ENCODE measurements around the gene ELOVL6.
"Not testable (repeated sequence)": the region's sequence is repeated elsewhere in the genome, so short reads cannot be mapped to it uniquely, and the experiment has no call there.

Gene ELOVL6

DNA sequence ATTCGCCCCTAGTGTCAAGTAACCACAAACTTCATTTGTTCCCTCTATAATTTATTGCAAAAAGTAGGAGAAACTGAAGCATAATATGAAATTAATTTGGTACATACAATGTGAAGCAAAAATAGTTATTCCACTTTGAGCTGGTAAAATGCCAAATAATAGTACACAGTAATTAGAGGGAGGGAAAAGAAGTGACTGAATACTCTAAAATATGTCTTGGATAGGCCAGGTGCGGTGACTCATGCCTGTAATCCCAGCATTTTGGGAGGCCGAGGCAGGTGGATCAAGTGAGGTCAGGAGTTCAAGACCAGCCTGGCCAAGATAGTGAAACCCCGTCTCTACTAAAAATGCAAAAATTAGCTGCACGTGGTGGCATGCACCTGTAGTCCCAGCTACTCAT, 41.2 kb downstream of the ELOVL6 start:
- not testable (repeated sequence) for DNase-seq

GRCh38 chr4:110156442-110156841, 42.0 kb downstream of the ELOVL6 start:
- no peak for DNase-seq

- no peak for DNase-seq
These were observed 42.8 kb downstream of the ELOVL6 start for GRCh38 chr4:110155654-110156053.

DNA sequence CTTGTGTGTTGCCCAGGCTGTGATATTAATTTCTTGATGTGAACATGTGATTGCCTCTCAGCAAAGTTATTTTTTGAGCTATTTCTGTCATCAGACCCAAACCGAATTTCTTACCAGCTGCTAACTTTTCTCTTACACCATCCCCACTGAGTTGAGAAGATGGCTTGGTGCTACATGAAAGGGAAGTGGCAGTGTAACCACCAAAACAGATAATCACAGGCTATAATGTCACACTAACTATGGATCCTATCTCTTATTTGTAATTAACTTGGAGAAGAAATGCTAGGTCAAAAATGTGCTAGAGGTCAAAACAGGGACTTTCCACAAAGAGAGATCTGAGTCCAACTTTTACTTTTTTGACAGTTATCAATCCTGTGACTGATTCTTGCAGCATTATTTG, 43.8 kb downstream of the ELOVL6 start:
- DNase-seq, result no peak

DNA sequence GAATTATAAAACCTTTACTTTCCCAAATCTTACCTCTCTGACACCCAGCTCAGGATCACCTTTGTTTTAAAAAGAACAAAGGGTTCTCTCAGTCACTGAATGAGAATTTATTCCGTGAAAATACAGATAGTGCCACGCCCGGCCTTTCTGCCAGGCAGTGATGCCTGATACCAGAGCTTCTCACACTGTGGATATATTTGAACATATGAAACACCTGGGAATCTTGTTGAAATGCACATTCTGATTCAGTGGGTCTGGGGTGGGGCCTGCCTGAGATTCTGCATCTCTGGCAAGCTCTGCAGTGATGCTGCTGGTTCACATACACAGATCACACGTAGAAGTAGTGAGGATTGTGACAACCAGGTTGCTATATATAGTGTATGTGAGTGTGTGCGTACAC, 46.0 kb downstream of the ELOVL6 start:
- DNase-seq, result no peak

- no peak for DNase-seq
These were observed 49.3 kb downstream of the ELOVL6 start for GRCh38 chr4:110149089-110149488.

DNA sequence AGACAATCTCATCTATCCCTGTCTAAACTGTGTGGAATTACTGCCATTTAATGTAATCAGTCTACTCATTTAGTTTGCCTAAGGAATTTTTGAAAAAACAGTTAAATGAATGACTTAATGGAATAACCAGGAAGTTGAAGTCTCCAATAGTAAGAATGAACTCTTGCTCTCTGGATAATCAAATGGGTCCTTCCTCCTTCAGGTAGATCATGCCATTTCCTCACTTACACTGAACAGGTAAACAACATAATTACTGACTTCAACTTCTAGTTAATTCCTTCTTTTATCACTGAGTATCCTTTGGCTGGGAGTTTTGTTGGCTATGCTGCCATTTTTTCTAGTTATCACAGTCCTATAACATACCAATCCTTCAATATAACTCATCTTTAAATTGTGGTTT, 56.0 kb downstream of the ELOVL6 start:
- DNase-seq, result no peak

DNA sequence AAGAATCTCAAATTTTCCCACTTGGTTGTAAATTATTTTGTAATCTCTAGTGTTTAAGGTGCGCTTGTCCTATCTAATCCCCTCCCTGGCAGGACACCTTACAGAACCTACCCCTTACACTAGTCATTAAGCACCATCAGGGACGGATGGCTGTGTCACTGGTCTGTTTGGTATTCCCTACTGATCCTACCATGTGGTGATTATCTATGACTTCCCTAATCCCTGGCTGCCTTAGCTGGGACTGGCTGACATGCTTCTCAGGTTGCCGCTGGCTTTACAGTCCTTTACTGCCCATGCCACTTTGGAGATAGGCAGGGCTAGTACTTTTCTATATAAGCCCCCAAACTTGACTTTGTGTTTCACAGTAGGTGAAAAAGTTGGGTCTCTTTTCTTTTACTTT, 58.6 kb downstream of the ELOVL6 start:
- DNase-seq, result no peak

DNA sequence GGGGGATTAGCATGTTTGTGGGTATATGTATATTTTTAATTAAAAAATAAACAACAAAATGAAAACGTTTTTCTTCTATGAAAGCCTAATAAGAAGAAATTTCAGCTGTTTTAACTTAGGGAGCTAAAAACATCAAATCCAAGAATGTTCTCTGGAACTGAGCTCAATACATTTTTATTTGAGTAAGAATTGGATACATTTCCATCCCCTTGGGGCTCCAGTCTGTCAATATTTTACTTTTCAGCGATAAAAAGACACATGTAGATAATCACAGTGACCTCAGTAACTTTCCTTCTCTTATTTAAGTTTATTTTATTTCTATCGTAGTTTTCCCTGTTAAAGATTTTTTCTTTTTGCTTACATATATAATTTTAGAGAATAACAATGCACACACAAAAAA, 59.3 kb downstream of the ELOVL6 start:
- DNase-seq, result no peak

GRCh38 chr4:110138551-110138950, 59.9 kb downstream of the ELOVL6 start:
- no peak for DNase-seq

GRCh38 chr4:110137829-110138228, 60.6 kb downstream of the ELOVL6 start:
- no peak for DNase-seq

GRCh38 chr4:110135523-110135922, 62.9 kb downstream of the ELOVL6 start:
- no peak for DNase-seq

GRCh38 chr4:110135076-110135475, 63.3 kb downstream of the ELOVL6 start:
- DNase-seq, result no peak

DNA sequence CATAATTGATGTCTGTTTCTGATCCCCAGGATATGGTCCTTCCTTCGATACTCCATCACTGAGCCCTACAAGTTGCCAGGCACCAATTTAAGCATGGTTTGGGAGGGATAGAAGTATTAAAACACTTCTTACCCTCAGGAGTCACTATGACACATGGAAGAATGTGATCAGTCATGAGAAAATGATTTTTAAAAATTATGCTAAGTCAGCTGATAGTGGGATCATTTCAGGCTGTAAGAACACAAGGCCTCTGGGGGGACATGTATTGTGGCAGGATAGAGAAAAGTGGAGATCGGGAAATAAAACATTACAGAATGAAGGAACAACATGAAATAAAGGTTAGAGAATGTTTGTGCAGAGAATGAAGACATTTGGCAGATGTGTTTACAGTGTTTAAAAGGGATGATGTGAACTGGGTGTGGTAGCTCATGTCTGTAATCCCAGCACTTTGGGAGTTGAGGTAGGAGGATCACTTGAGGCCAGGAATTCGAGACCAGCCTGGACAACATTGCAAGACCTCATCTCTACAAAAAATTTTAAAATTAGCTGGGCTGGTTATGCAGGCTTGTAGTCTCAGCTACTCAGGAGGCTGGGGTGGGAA, 64.0 kb downstream of the ELOVL6 start:
- DNase-seq, result no peak

GRCh38 chr4:110132816-110133719, 65.3 kb downstream of the ELOVL6 start:
- no peak for DNase-seq

GRCh38 chr4:110131916-110132315, 66.5 kb downstream of the ELOVL6 start:
- no peak for DNase-seq

GRCh38 chr4:110130576-110131358, 67.6 kb downstream of the ELOVL6 start:
- DNase-seq, result no peak

GRCh38 chr4:110129544-110129943, 68.9 kb downstream of the ELOVL6 start:
- DNase-seq, result no peak

GRCh38 chr4:110128472-110128919, 69.9 kb downstream of the ELOVL6 start:
- no peak for DNase-seq

- no peak for DNase-seq
These were observed 70.4 kb downstream of the ELOVL6 start for GRCh38 chr4:110128029-110128428.

- DNase-seq, result no peak
These were observed 73.7 kb downstream of the ELOVL6 start for GRCh38 chr4:110124711-110125110.

GRCh38 chr4:110122201-110122600, 76.2 kb downstream of the ELOVL6 start:
- DNase-seq, result no peak

DNA sequence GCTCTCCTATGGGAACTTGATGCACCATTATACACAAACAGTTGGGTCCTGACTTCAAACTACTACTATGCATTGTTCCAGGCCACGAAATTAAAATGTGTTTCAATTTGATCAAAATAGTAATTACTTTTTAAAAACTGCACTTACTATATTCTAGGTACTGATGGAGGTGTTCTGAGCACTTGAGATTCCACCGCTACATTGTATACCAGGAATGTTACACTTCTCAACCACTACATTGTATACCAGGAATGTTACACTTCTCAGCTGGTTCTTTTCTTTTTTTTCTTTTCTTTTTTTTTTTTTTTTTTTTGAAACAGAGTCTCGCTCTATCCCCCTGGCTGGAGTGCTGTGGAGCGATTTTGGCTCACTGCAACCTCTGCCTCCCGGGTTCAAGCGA, 77.9 kb downstream of the ELOVL6 start:
- DNase-seq, result no peak

- no peak for DNase-seq
These were observed 78.5 kb downstream of the ELOVL6 start for GRCh38 chr4:110119880-110120279.
